DND-41 (cell line): Measurements from ENCODE around the gene CHSY1.

ENCODE experiments used
- ATAC-seq: fragments of 200-7000 bp; cut with Tn5 transposase; 3 replicates; pipeline ENCODE4 v1.9.1; 2021; ENCODE audit warnings: low read depth; ENCODE audit not compliant: insufficient read depth
- DNase-seq: peaks from one replicate; pipeline ENCODE4 v3.0.0-alpha.2; 2020
- H2AFZ ChIP-seq: 2 replicates; pipeline ENCODE4 v1.6.0; 2012; ENCODE audit warnings: low read depth, low read length
- H3K27ac ChIP-seq: 2 replicates; pipeline ENCODE4 v1.5.1; 2012; ENCODE audit warnings: low read length, inconsistent platforms
- H3K27me3 ChIP-seq: fragments of 200-600 bp; sonication (generic); 2 replicates; pipeline ENCODE4 v1.6.0; 2012; ENCODE audit warnings: low read length, mild to moderate bottlenecking, inconsistent platforms; ENCODE audit not compliant: insufficient read depth, poor library complexity
- H3K36me3 ChIP-seq: 2 replicates; pipeline ENCODE4 v1.5.1; 2012; ENCODE audit warnings: low read length, inconsistent platforms; ENCODE audit not compliant: insufficient read depth
- H3K4me1 ChIP-seq: 2 replicates; pipeline ENCODE4 v1.5.1; 2012; ENCODE audit warnings: mild to moderate bottlenecking, low read length; ENCODE audit not compliant: insufficient read depth
- H3K4me2 ChIP-seq: 2 replicates; pipeline ENCODE4 v1.6.0; 2012; ENCODE audit warnings: mild to moderate bottlenecking, moderate library complexity, low read length, inconsistent platforms; ENCODE audit not compliant: insufficient read depth
- H3K4me3 ChIP-seq, 2 experiments: fragments of 200-600 bp in 1 of 2; shearing (Covaris generic) in 1 of 2; 2 replicates each; pipeline ENCODE4 v1.5.1; 2012 to 2016; ENCODE audit warnings: inconsistent platforms in 2 of 2, low read length in 2 of 2, mild to moderate bottlenecking in 2 of 2, low read depth in 1 of 2, moderate library complexity in 1 of 2
- H3K79me2 ChIP-seq: 2 replicates; pipeline ENCODE4 v1.6.0; 2012; ENCODE audit warnings: low read length, inconsistent platforms; ENCODE audit not compliant: insufficient read depth
- H3K9ac ChIP-seq: 2 replicates; pipeline ENCODE4 v1.6.0; 2012; ENCODE audit warnings: low read depth, mild to moderate bottlenecking, inconsistent platforms, low read length, moderate library complexity
- H3K9me3 ChIP-seq: 2 replicates; pipeline ENCODE4 v1.5.1; 2012; ENCODE audit warnings: low read length, moderate library complexity, mild to moderate bottlenecking, inconsistent platforms; ENCODE audit not compliant: insufficient read depth, severe bottlenecking
- H4K20me1 ChIP-seq: 2 replicates; pipeline ENCODE4 v1.6.0; 2012; ENCODE audit warnings: low read length; ENCODE audit not compliant: insufficient read depth
- CTCF ChIP-seq: IDR thresholded peaks from 2 replicates; pipeline ENCODE4 v1.5.1; 2012; ENCODE audit warnings: borderline replicate concordance, low read length, moderate library complexity, mild to moderate bottlenecking; ENCODE audit not compliant: poor library complexity, severe bottlenecking; ENCODE audit errors: extremely low read depth
- EZH2 ChIP-seq: IDR thresholded peaks from 3 replicates; pipeline ENCODE4 v1.6.1; 2012; ENCODE audit warnings: borderline replicate concordance, low read depth, mild to moderate bottlenecking, moderate library complexity, low read length, inconsistent platforms; ENCODE audit not compliant: severe bottlenecking

CHSY1 gene

GRCh38 chr15:101228313-101228712 is 23.5 kb downstream of the CHSY1 start:
- peaks cover 97% of the 10 kb centered on the region for H3K79me2 ChIP-seq
- H3K27me3 ChIP-seq: no peaks in the 10 kb centered on the region
- H3K4me1 ChIP-seq: no peaks in the 10 kb centered on the region; the same call in 1 of the 2 replicates
- H2AFZ ChIP-seq: no peak overlapping the region
- H3K9ac ChIP-seq: no peak overlapping the region
- H4K20me1 ChIP-seq: peaks cover 28% of the 10 kb centered on the region; the same call in 1 of the 2 replicates
- ATAC-seq: no peak
- TF ChIP-seq CTCF (no peak), EZH2 (no peak)
- H3K9me3 ChIP-seq: peaks cover 3% of the 10 kb centered on the region
- no peak overlapping the region for H3K4me2 ChIP-seq
- H3K27ac ChIP-seq: no peak overlapping the region
- peaks cover 35% of the 10 kb centered on the region for H3K36me3 ChIP-seq
- H3K4me3 ChIP-seq: no peak overlapping the region
- no peak for DNase-seq

GRCh38 chr15:101225658-101226057 is 26.2 kb downstream of the CHSY1 start:
- no peak overlapping the region for H3K4me3 ChIP-seq
- H3K36me3 ChIP-seq: peaks cover 22% of the 10 kb centered on the region; the same call in 1 of the 2 replicates
- TF ChIP-seq EZH2 (no peak), CTCF (no peak)
- peaks cover 29% of the 10 kb centered on the region for H4K20me1 ChIP-seq
- DNase-seq (no peak), ATAC-seq (no peak)
- H3K27me3 ChIP-seq: no peaks in the 10 kb centered on the region
- H3K79me2 ChIP-seq: peaks cover 89% of the 10 kb centered on the region
- H3K27ac ChIP-seq: no peak overlapping the region
- H3K4me1 ChIP-seq: no peaks in the 10 kb centered on the region
- H3K9me3 ChIP-seq: peaks cover 3% of the 10 kb centered on the region
- no peak overlapping the region for H3K4me2 ChIP-seq
- no peak overlapping the region for H3K9ac ChIP-seq
- no peak overlapping the region for H2AFZ ChIP-seq

- Histone ChIP-seq H3K27me3 (no peaks in the 10 kb centered on the region), H3K4me2 (no peak overlapping the region), H4K20me1 (peaks cover 45% of the 10 kb centered on the region), H3K36me3 (peaks cover 19% of the 10 kb centered on the region; the same call in 1 of the 2 replicates), H2AFZ (no peak overlapping the region), H3K9ac (no peak overlapping the region), H3K4me1 (no peaks in the 10 kb centered on the region), H3K9me3 (no peaks in the 10 kb centered on the region), H3K79me2 (peaks cover 87% of the 10 kb centered on the region), H3K27ac (no peak overlapping the region), H3K4me3 (no peak overlapping the region)
- ATAC-seq: no peak
- no peak for TF ChIP-seq EZH2
- TF ChIP-seq CTCF: no peak
- DNase-seq: no peak
Observed at GRCh38 chr15:101221902-101222301, 29.9 kb downstream of the CHSY1 start.

GRCh38 chr15:101220060-101220459 is 31.8 kb downstream of the CHSY1 start:
- Histone ChIP-seq H3K4me1 (no peaks in the 10 kb centered on the region), H3K27ac (no peak overlapping the region), H3K9me3 (no peaks in the 10 kb centered on the region), H3K27me3 (no peaks in the 10 kb centered on the region), H3K36me3 (peaks cover 7% of the 10 kb centered on the region; the same call in 1 of the 2 replicates), H3K79me2 (peaks cover 86% of the 10 kb centered on the region), H3K4me3 (no peak overlapping the region), H4K20me1 (peaks cover 45% of the 10 kb centered on the region), H3K9ac (no peak overlapping the region), H3K4me2 (no peak overlapping the region), H2AFZ (no peak overlapping the region)
- ATAC-seq (no peak), DNase-seq (no peak)
- no peak for TF ChIP-seq CTCF
- TF ChIP-seq EZH2: no peak
